Activated naive CD4-positive, alpha-beta T cell treated with anti-CD3 and anti-CD28 coated beads, Interleukin-2, amount 50 U/mL, for 16 hours (primary cell): ENCODE measurements around the gene MYO18B.

Experiments used
- DNase-seq: peaks from one replicate; pipeline ENCODE4 v3.0.0-alpha.2; 2020

The MYO18B gene

DNA sequence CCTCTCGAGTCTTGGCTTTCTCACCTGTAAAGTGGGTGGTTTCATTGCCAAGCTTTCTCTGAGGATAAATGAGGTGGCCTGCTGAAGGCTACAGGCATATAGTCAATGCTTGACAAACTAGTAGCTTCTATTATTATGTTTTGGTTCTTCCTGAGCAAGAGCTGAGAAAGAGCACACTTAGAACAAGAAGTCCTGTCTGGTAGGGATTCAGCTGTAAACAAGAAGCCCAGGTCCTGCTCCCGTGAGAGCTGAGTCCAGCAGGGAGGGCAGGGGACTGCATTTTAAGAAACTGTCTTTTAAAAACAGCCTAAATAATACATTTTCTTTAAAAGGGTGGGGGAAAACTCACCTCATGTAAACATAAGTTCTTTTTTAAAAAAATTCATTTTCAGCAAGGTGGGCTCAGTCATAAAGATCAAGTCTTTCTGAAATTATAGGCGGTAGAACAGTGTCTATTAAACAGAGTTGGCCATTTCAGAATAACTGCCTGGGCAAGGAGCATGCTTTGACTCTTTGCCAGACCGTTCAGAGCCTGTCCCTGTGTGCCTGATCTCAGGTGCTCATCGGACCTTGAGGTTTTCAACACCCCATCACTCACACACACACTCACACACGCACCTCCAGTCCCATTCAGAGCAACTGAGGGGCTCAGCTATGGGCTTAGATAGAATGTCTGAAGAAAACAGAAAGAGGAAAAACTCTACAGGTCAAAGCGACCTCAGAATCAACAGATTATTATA is 29.2 kb upstream of the MYO18B start:
- no peak for DNase-seq

DNA sequence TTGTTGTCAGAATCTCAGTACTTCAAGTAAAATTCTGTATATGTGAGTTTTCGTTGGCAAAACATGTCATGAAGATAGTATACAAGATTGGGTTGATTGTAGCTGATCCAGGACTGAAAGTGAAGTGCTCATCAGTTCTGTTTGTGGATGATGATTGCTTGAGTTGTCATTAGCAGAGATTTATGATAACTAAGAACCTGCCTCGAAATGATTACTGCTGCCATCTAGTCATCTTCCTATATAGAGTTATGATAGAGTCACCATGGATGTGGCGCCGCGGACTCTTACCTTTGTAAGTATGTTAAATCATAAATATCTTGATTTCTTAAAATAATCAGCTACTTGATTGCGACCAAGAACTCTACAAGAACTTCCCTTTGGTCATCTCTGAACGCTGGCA is 27.9 kb upstream of the MYO18B start:
- no peak for DNase-seq

- no peak for DNase-seq
Observed at GRCh38 chr22:25714739-25715138, 27.2 kb upstream of the MYO18B start.

GRCh38 chr22:25716637-25717036 is 25.4 kb upstream of the MYO18B start:
- no peak for DNase-seq

DNA sequence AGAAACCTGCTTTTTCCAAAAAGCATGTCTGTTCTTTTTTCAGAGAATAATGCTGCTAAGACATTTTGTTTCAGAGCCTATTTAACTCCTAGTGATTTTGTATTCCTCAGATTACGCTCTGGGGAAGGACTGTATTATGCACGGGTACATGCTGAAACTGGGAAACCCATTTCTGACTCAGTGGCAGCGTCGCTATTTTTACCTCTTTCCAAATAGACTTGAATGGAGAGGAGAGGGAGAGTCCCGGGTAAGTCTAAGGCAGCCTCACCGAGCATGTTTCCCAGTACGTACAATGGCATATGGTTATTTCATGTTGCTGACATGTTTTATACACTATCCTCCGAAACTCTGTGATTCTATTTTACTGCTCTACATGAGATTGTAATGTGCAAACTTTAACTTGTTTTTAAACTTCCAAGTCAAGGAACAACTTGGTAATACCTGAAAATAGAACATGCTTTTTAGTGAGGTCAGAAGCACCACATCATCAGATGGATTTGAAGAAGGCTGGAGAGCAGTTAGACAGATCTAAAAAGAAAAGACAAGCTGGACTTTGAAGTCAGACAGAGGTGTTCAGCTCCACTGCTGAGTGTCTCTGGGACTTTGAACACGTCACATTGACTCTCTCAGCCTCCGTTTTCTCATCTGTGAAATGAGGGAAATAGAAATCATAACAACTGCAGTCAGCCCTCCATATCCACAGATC is 23.7 kb upstream of the MYO18B start:
- DNase-seq = no peak

DNA sequence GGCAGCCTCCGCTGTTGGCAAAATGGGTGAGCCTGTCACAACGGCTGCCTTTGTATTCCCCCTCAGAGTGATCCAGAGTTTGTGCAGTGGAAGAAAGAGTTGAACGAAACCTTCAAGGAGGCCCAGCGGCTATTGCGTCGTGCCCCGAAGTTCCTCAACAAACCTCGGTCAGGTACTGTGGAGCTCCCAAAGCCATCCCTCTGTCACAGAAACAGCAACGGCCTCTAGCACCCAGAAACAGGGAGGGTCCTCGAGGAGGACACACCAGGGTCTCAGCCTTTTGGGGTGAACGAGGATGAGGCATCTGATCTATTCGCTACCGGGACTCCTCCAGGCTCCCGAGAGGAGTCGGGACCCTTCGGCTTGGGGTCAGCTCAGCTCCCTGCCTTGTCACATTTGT is 19.8 kb upstream of the MYO18B start:
- no peak for DNase-seq

DNA sequence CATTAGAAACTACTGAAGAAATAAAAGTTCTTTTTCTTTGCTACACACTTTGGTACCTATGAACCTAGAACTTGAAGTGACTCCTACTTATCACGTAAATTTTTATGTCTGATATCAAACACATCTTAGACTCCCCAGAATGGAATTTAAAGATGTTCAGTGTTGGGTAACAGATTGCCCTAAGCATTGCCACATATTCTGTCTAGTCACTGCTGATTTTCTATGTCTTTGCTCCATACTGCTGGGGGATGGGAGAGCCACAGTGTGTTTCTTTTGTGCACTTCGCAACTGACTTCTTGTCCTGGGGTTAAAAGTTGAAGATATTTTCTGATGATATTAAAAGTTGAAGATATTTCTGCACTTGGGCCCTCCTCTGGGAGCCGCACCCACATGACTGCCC is 19.4 kb upstream of the MYO18B start:
- DNase-seq = no peak

GRCh38 chr22:25726241-25726640 is 15.7 kb upstream of the MYO18B start:
- DNase-seq = no peak

- no peak for DNase-seq
Observed at GRCh38 chr22:25728071-25728470, 13.9 kb upstream of the MYO18B start.

DNA sequence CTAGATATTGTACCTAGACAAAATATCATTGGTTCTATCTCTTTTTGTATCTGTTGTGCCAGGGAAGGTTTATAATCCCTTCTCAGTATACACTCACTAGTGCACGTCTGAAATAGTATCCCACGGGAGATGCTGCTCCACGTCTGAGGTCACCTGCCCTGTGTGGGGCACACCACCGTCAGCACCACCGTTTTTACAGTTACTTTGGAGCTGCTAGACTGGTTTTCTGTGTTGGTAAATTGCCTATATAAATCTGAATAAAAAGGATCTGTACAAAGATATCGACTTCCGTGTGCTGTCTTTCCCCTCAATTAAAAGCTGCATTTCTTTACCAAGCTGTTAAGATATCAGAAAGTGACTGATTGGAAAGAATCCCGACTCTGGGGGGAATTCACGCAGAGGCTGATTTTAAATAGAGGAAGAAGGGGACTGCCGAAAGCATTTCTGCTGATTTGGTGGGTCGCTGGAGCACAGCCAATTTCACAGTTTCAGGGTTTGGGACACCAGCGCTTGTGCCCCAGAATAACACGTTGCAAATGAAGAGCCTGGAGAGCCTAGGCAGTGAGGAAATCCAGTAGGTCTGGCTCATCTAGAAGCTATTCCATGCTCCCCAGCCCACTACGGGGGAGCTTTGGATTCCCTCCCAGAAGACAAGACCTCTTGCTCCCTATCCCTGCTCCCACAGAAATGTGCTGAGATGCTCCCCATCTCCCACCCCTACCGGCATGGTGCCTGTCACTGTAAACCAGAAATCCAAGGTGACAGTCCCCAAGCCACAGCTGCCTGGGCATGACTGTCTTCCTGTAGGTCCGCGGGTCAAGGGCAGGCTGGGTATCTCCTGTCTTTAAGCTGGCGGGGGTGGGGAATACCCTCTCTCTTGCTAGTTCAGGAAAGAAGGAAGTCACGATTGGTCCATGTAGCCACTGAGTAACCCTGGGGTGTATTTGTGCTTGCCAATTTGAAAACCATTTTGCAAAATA is 12.7 kb upstream of the MYO18B start:
- DNase-seq = no peak

GRCh38 chr22:25735650-25736049 is 6.3 kb upstream of the MYO18B start:
- DNase-seq = no peak

DNA sequence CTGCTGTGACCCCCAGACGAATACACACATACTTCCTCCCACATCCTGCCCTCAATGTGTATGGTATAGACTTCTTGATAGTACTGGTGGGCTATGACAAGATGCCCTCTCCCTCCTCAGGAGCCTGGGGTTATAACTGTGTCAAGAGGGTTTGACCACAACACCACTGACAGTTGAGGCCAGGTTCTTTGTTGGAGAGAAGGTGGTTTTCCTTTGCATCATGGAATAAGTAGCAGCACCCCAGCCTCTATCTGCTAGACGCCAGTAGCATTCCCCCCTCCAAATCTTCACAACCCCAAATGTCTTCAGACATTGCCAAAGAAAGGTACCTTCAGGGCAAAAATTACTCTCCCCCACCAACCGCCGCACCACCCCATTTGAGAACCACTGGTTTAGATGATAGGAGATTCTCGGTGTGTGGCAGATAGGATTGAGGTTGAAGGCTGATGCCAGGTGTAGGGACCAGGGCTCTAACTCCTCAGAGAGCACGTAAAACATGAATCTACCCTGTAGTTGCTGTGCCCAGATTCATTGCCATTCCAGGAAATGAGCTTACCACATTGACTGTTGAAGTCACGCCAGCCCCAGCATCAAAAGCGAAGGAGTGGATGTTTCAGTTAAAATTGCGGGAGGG is 5.5 kb upstream of the MYO18B start:
- DNase-seq = no peak

DNA sequence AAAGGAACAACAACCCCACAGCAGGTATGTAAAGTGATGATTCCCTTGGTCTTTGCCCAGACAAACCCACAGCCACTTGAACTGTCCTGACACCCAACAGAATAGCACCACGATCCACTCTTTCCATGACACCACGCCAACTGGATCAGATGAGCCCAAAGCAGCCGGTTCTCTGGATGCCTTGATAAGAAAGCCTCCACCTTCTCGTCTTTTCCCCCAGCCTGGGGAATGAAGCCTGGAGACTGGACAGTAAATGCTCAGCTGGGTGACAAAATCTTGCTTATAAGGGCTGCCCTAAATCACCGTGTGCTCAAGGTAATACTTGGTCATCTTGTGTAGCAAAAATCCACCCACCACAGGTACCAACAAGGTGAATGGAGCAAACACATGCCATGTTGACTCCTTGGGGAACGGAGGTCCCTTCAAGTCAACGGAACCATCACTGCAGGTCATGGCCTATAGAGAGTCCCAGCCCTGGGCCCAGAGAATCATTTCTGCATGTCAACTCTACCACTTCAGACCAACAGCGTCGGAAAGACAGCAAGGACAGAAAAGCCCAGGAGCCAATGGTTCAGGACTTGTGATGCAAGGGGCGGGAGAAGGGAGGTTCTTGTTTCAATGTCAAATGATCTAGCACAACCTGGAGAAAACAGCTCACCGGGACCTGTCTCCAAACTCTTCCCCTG is 2.2 kb upstream of the MYO18B start:
- no peak for DNase-seq

GRCh38 chr22:25742918-25743708 is 1.1 kb downstream of the MYO18B start:
- DNase-seq = no peak

DNA sequence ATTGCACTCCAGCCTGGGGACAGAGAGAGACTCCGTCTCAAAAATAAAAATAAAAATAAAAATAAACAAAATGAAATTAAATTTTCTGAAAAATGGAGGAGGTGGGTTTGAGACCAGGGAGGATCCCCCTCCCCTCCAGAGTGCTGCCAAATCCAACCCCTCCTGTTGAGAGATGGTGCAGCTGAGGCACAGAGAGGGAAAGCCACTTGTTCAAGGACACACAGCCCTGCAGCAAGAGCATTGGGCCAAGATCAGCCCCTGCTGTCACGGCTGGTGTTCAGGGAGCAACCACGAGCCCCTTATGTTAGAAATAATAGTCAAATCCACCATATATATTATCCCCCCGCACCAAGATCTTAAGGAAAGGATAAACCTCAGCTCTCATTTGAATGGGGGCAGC is 2.7 kb downstream of the MYO18B start:
- no peak for DNase-seq

- DNase-seq = no peak
Observed at GRCh38 chr22:25745341-25746011, 3.5 kb downstream of the MYO18B start.

DNA sequence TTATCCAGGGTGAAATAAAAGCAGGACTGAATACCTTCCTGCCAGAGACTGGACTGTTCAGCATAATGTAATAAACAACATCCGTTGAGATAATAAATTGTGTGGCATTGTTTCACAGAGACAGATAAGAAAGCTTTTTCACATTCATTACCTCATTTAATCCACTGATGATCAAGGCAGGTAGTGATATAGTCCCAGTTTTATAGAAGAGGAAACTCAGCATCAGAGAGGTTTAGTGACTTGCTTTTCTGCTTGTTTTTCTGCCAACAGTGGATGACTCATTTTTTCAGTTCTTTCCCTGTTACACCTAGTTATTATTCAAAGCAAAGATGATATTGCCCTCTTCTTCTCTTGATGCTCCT is 4.0 kb downstream of the MYO18B start:
- DNase-seq = no peak

DNA sequence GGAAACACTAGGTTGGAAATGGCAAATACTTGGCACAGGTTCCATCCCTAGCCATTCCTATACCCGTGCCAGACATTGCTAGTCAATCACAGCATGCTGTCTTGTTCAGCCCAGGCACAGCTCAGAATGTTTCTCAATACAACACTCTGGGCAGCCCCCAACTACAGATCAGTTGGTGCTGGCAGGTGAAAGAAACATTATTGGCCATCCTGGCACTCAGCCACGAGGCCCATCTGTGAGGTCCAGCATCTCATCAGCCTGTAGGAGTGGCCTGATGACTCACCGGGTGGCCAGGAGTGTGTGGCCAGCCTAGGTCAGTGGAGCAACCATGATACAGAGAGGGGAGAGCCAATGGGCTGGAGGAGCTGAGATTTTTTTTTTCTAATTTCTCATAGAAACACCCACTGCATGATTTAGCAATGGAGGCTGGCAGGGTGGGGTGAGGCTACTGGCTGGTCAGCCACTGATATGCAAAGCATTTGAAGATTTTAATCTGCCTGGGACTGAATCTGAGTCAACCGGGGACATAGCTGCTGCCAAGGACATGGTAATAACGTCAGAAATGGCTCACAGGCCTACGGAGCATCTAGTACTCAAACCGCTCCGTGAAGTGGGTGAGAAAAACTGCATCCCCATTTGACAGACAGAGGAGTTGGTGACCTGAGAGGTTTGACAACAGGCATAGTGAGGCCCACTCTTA is 5.4 kb downstream of the MYO18B start:
- DNase-seq = no peak

DNA sequence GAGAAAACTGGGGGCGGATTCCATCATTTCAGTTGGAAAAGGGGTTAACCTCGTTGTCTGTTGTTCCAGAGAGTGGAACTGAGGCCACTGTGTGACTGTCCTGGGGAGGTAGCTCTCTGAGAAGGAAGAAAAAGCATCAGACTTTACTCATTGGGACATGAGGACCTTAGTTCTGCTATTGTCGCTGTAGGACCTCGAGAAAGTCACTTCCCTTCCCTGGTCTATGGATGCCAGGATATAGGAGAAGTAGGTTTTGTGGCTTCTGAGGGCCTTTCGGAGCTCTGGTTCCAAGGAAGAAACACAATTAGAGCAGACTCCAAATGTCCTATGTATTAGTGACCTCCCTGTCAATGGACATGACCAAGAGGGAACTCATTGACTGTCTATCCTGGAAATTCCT is 6.2 kb downstream of the MYO18B start:
- DNase-seq = no peak

GRCh38 chr22:25748704-25749103 is 6.7 kb downstream of the MYO18B start:
- DNase-seq = no peak
